ENCODE results near the gene PERCC1.

The PERCC1 gene

DNA sequence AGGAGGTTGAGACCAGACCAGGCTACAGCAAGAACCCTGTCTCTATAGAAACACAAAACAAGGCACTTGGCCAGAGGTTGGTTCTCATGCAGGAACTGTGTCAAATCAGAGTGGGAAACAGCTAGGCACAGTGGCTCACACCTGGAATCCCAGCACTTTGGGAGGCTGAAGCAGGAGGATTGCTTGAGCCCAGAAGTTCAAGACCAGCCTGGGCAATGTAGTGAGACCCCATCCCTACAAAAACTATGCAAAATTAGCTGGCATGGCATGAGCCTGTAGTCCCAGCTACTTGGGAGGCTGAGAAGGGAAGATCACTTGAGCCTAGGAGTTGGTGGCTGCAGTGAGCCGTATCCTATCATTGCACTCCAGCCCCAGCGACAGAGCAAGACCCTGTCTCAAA lies 18.0 kb upstream of the PERCC1 start:
- DNase-seq (ENCODE audit: low read depth, low spot score), result no peak

DNA sequence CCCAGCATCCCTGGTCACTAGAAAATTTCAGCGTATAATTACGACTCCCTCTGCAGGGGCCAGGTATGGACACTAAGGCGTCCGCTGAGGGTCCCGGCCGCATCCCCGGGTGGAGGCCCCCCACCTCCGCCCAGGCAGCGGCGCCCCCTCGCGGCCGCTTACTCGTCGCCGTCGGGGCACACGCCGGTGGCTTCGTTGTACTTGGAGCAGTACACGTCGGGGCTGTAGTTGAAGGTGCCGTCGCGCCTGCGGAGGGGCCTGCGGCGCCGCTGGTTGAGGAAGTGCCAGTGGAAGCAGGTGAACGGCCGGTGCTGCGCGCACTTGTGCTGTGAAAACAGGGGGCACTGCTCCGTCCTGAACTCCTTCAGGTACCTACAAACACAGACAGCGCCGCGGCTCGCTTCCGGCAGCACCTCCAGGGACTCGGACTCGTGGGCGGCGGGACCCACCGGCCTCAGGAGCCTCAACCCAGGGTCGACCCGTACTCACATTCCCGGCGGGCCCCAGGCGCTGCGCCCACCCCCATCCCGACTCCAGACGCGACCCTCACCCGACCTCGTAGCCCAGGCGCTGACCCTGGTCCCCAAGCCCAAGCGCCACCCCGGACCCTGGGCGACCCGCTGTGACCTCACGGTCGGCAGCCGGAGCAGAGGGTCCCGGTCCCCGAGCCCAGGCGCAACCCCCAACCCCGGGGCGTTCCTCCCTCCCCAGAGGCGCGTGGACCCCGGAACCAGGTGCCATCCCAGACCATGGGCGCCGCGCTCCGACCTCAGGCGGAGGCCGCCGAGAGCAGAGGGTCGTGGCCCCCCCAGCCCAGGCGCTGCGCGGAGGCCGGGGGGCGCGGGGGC lies 17.0 kb upstream of the PERCC1 start:
- DNase-seq (ENCODE audit: low read depth, low spot score), result no peak

DNA sequence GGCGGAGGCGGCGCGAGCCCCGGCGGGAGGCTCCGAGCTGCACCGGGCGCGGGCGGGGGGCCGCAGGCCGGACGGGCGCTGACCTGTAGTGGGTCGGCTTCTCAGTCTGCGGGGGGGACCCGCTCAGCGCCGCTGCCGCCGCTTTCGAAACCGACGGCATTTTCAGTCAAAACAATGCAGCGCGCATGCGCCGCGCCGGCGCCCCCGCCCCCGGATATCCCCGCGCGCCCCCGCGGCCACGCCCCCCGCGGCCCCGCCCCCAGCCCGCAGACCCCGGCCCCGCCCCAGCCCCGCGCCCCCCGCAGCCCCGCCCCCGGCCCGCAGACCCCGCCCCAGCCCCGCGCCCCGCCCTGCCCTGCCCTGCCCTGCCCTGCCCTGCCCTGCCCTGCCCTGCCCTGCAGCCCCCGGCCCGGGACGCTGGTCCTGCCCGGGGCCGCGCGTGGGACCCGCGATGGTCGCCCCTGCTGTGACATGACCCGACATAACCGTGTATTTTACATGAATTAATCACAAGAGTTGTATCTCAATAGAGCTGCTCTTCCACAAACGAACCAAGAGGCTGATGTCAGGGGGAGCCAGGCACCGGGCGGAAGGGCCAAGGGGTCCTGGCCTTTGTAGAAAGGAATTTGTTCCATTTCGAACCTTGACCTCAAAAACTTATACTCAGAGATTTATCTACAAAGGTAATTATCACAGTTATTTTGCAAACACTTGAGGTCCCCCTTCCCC lies 16.2 kb upstream of the PERCC1 start, which contains the start of gene UNKL:
Gene UNKL, minus strand, starts transcription at position 173 of the 729 bp plus-strand sequence. Its CDS starts 13 bp downstream, at position 160.
- no peak for DNase-seq (ENCODE audit: low read depth, low spot score)

DNA sequence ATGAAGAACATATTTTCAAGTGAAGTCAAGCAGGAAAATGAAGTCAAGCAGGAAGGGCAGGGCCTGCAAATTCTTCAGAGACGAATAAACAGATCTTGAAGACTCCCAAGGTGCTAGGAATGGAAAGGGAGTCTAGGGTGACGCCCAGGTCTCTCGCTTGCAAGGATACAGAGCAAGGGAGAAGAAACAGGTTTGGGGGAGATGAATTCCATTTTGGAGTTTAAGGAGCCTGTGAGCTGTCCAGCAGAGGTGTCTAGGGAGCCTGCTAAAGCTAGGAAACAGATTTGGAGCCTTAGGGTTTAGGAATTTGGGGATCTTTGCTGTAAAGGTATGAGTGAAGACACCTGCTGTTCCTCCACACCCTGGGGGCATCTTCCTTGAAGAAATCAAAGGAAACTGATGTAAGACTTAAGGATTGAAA lies 14.3 kb upstream of the PERCC1 start:
- no peak for DNase-seq (ENCODE audit: low read depth, low spot score)

DNA sequence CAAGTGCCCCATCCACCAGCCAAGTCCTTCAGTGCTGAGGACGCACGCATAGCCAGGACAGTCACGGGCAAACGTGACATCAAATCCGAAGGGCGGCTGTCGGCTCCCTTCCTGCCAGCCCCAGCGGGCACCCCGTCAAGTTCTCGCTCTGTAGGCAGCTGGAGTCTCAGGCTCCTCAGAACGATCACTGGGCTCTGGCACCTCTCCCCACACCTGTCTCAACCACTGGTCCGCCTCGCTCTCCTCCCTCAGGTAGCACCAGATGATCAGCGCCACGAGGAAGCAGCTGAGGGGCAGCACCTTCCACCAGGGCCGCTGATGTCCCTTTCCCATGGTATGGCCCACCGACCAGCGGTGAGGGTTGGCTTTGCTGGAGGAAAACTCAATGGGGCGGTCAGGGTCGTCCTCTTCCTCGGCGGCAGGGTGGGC lies 10.8 kb upstream of the PERCC1 start:
- no peak for DNase-seq (ENCODE audit: low read depth, low spot score)

DNA sequence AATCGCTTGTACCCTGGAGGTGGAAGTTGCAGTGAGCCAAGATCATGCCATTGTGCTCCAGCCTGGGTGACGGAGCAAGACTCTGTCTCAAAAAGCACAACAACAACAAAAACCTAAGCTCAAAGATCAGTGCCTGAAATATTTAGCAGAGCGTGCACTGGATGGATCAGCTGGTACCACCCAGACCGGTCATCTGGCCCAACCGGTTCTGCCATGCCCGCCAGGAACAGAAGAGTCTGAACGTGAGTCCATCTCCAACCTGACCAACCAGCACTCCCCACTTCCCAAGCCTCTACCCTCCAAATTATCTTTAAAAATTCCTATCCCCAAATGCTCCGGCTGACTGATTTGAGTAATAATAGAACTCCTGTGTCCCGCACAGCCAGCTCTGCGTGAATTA lies 8.8 kb upstream of the PERCC1 start:
- DNase-seq (ENCODE audit: low read depth, low spot score), result no peak

DNA sequence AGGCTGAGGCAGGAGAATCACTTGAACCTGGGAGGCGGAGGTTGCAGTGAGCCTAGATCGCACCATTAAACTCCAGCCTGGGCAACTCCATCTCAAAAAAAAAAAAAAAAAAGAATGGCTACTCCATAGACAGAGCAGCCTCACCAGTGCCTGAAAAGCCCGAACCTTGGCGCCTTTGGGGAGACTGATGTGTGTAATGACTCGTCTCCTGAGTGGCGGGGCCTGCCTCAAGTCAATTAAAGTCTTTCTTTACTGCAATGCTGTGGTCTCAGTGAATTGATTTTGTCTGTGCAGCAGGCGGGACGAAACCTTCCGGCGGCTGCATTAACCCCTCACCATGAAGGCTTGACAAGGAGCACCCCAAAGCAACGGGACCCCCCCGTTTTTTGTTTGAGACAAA lies 6.8 kb upstream of the PERCC1 start:
- no peak for DNase-seq (ENCODE audit: low read depth, low spot score)

DNA sequence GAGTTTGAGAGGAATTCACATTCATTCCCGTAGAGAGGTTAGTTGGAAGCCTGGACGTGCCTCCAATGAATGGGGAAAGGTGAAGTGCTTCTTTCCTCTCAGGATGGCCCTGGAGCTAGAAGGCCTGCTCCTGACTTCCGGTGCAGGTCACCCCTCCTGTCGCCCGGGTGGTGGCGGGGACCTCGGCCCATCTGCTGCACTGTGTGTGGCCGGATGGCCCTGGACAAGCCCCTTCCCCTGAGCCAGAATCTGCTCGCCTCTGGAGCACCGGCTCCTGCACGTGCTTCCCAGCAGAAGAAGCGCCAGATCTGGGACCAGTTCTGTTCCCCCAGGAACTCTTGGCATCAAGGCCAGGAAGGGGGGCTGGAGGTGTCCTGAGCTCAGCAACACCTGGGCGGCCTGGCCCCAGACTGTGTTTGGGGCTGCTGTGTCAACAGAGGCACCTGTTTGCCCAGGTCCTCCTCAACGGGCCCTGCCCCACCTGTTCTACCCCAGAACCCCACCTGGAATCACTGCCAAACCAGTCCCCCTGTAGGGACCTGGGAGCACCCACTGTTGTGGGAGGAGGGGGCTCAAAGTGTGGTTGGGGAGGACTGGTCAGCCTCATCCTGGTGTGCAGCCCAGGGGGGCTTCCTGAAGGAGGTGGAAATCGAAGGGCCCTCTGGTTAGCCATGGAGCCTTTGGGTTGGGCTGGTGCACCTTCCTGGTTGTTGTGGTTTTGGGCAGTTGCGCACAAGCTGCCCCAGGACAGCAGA lies 5.1 kb upstream of the PERCC1 start:
- DNase-seq (ENCODE audit: low read depth, low spot score), result no peak

DNA sequence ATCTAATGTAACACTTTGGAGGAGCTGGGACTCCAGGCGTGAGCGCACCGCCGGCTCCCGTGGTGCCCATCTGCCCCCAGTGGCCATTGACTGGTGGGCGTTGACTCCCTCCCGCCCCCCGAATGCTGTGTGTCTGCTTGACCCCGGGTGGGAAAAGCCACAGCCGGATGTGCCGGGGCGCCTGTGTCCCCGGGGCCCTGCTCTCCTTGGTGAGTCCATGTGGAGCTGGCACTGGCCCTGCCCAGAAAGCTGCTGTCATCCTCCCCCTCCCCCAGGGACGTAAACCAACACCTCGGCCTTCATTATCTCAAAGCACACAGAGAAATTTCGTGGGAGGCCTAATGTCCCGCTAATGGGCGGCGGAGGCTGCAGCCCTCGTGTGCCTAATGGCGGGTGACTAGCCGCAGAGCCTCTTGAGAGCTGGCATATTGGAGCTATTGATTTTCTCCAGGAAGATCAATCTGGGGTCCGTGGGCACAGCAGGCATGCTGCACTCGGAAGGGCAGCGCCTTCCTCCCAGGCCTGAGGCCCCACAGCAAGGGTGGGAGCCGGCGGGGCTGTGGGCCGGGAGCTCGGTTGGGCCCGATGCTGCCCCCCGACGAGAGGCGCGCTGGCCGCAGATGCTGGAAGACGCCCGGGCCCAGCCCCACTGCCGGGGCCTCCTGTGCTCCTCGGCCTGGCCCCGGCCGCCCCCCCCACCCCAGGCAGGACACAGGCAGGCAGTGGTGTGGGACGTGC lies 4.0 kb upstream of the PERCC1 start:
- DNase-seq (ENCODE audit: low read depth, low spot score), result no peak

DNA sequence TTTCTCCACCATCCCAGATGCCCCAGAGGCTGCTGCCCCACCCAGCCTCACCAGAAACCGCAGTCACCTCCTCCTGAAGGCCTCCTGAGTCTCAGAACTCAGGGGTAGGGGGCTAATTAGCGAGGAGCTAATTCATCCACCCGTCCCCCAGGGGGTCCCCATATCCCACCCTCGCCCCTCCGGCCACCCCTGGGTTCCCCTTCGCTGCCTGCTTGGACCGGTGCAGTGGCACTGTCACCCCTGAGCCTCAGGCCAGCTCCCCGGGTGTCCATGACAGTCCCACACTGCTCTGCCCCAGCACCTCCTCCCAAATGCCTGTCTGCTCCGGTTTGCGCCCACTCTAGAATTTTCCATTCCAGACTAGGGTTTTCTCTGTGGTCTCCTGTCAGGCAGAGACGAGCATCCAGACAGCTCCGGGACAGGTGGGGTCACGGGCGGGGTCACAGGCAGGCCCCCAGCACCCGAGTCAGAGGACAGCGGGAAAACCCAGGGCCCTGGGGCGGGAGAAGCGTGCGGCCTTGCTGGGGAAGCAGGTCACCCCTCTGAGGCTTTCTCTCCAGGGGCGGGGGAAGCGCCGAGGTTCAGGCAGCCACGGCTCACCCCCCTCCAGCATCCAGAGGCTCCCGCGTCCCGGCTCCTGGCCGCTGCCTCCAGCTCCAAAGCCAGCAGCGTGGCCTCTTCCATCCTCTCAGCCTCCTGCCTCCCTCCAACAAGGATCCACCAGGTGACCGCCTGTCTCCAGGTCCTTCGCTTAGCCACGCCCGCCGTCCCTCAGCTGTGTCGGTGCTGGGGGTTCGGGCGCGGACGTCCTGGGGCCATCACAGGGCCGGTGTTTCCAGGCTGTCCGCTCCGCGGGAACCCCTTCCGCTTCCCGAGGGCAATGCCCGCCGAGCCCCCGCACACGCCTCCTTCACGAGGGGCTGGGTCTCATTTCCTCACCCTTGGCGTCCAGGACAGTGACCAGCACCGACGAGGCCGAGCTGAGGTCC lies 3.1 kb upstream of the PERCC1 start:
- DNase-seq (ENCODE audit: low read depth, low spot score), result no peak

DNA sequence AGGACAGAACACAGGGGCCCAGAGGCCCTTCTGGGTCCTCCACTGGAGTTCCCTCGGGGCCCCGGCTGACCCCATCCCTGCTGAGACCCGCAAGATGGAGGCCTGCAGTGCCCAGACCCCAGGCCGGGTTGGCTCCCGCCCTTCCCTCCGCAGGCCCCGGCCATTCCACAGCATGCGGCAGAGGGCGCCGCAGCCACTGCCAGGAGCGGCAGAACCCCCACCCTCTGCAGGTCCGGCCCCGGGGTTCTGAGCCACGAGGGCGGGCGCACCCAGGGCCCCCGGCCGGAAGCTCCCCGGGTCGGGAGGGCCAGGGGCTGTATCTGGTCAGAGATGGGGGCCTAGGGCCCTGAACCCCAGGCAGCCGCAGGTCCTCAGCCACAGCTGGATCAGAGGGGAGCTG lies 2.4 kb upstream of the PERCC1 start:
- no peak for DNase-seq (ENCODE audit: low read depth, low spot score)

DNA sequence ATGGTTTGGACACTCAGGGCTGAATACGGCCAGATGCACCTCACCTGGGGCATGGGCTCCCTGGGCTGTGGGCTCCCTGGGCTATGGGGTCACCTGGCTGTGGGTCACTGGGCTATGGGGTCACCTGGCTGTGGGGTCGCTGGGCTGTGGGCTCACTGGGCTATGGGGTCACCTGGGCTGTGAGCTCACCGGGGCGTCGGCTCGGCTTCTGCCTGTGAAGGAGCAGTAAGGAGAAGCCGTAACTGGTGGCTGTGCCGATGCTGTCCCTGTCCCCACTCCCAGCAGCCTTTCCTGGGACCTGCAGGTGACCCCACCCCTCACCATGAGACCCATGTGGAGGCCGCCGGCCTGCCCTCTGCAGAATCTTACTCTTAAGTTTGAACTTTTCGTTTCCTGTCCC lies 1.9 kb upstream of the PERCC1 start:
- DNase-seq (ENCODE audit: low read depth, low spot score), result no peak

DNA sequence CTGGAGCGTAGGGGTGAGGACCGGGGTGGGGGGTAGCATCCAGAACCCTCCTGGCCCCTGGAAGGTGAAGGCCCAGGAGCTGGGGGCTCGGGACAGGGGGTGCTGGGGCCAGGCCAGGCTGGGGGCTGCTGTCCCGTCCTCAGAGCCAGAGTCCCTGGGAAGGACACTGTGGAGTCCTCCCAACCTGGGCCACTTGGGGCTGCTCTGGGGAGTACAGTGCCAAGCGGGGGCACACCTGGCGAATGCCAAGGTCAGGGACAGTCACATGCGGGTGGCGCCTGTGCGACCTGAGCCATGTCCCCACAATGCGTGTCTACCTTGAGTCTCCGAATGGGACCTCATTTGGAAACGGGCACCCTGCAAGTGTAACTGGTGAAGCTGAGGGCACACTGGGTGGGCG lies 1.2 kb upstream of the PERCC1 start:
- DNase-seq (ENCODE audit: low read depth, low spot score), result no peak

DNA sequence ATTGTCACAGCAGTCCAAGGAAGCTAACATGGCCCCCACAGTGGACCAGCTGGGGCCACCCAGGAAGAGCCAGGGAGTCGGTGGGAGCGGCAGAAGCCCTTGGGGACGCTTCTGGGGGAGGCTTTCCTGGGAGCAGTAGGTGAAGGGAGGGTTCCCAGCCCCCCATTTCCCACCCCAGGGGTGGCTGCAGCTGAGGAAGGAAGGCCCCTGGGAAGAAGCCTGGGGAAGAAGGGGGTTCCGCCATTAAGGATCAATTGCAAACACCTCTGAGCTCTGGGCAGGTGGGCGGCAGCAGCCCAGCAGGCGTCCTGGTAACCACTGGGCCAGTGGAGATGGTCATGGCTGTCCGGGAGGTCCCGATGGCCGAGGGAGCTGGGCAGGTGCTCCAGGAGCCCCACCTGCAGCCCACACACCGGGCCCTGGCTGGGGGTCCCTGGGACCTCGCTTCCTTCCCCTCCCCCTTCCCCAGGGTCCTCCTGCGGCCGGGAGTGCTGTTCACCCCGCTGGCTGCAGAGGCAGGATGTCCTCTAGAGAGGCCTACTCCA lies 592 bp upstream of the PERCC1 start:
- DNase-seq (ENCODE audit: low read depth, low spot score), result no peak

DNA sequence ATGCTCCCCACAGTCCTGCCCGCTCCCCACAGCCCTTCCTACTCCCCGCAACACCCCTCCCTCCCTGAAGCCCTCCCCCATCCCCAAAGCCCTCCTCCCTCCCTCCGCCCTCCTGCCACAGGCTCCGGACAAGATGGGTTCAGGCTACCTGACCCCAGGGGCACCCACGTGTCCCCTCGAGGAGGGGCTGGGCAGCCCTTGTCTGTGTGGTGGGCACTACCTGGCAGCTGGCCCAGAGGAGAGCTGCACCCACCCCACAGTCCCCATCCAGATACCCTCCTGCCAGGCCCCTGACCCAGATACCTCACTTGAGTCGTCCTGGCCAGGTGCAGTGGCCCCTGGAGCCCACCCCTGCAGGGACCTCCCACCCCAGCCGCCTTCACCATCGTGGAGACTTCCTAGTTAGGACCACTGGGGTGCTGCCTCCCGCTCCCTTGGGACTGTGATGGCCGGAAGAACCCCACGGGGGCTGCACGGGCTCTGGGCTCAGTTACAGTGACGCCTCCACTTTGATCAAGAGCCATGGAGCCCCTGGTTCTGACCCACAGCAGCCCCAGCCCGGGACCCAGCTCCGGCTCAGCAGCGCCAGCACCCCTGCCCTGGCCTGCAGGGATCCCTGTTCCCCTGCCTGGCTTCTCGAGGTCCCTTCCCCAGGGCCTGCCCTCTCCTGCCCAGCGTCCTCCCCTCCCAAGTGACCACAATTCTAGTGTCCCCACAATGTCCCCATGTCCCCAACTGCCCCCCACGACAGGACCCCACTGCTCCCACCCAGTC lies 806 bp downstream of the PERCC1 start:
- no peak for DNase-seq (ENCODE audit: low read depth, low spot score)

DNA sequence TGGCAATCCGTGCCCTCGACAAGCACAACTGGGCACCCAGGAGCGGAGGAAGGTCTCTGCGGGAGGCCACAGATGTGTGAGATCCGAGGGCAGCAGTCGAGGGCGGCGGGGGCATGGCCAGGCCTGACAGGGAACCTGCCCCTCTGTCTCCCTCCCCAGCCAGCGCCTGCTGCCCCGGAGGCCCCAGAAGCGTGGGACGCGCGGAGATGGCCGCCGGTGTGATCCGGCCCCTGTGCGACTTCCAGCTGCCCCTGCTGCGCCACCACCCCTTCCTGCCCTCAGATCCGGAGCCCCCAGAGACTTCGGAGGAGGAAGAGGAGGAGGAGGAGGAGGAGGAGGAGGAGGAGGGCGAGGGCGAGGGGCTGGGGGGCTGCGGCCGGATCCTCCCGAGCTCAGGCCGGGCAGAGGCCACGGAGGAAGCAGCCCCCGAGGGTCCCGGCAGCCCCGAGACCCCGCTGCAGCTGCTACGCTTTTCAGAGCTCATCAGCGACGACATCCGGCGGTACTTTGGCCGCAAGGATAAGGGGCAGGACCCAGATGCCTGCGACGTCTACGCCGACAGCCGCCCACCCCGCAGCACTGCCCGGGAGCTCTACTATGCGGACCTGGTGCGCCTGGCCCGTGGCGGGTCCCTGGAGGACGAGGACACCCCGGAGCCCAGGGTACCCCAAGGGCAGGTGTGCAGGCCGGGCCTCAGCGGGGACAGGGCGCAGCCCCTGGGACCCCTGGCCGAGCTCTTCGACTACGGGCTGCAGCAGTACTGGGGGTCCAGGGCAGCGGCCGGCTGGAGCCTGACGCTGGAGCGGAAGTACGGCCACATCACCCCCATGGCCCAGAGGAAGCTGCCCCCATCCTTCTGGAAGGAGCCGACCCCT lies 1.7 kb downstream of the PERCC1 start:
- no peak for DNase-seq (ENCODE audit: low read depth, low spot score)

DNA sequence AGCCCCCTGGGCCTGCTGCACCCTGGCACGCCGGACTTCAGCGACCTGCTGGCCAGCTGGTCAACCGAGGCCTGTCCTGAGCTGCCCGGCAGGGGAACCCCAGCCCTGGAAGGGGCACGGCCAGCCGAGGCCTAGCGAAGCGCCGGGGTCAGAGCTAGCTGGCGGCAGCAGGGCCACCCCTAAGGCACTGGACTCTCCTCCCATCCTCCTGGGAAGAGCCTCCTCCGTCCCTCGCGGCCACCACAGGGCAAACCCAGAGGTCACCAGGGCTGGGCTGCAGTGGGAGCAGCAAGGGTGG lies 2.3 kb downstream of the PERCC1 start:
- DNase-seq (ENCODE audit: low read depth, low spot score), result no peak

DNA sequence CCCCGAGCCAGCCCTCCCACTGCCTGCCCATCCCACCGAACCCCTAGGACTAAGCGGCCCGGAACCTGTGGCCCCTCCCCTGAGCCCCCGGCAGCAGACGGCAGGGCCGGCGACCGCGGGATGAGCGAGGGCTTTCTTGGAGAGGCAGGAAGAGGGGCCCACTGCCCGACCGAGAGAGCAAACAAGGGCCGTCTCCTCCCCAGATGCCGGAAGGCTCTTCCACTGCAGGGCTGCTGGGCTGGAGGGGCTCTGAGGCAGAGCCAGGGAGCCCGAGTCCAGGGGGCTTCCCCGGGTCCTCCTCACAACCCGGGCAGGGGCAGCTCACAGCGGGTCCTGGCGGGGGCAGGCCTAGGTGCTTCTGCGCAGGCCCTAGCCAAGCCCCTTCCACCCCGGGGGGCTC lies 2.9 kb downstream of the PERCC1 start:
- DNase-seq (ENCODE audit: low read depth, low spot score), result no peak

All from brain pericyte (primary cell).